Non-pigmented ciliary epithelial cell (primary cell): ENCODE measurements around the gene DRG2.

Source experiments
- DNase-seq: peaks from one replicate; pipeline ENCODE4 v3.0.0-alpha.2; 2010; ENCODE audit warnings: low read depth

DRG2 gene

DNA sequence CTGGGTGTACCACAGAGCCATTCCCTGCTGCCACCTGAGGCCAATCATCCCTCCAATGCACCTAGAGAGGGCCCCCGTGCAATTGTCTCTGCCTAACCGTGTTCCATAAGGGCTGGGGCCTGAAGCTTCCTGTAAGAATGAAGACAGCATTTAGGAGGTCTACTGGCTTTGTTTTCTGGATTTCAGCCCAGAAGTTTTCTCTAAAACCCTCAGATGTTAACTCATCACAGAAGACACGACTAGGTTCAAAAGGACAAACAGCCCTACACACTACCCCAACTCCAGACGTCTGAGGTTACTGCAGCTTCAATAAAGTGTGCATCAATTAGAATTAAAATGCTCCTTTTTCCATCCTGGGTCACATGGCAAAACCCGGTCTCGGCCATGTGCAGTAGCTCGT is 10.8 kb upstream of the DRG2 start:
- DNase-seq: no peak

GRCh38 chr17:18079543-18079942 is 8.2 kb upstream of the DRG2 start:
- DNase-seq: no peak

GRCh38 chr17:18084256-18084655 is 3.5 kb upstream of the DRG2 start:
- DNase-seq: no peak

GRCh38 chr17:18089613-18090012 is 1.9 kb downstream of the DRG2 start:
- DNase-seq: no peak

DNA sequence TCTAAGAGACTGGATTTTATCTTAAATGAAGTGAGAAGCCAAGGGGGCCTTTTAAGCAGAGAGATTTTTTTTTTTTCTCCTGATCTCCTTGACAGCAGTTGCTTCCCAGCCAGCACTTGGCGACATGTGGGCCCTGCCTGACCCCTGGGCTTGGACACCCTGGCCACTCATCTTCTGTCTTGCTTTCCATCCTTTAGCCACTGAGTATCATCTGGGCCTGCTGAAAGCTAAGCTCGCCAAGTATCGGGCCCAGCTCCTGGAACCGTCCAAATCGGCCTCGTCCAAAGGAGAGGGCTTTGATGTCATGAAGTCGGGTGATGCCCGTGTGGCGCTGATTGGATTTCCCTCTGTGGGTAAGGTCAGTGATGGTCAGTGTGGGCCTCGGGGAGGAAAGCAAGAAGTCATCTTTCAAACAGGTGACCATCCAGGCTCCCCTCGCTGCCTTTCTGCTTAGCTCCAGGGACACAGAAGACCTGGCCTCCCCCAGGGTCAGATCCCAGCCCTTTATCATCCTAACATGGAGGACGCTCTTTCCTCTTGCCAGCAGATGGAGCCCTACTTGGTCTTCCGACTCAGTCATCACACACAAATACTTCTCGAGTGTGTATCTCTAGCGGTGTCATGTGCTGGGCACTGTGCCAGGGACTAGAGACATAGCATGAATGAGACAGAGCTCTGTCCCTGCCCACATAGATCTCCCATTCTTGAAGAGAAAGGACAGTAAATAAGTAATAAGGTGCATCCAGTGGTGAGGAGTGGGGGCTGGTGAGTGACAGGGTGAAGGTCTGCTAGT is 6.1 kb downstream of the DRG2 start:
- peak; percentile 48 for DNase-seq

GRCh38 chr17:18094409-18094807 is 6.7 kb downstream of the DRG2 start:
- no peak for DNase-seq

- DNase-seq: no peak
Measured at GRCh38 chr17:18099516-18099915, 11.8 kb downstream of the DRG2 start.

GRCh38 chr17:18100616-18101015 is 12.9 kb downstream of the DRG2 start:
- DNase-seq: no peak

DNA sequence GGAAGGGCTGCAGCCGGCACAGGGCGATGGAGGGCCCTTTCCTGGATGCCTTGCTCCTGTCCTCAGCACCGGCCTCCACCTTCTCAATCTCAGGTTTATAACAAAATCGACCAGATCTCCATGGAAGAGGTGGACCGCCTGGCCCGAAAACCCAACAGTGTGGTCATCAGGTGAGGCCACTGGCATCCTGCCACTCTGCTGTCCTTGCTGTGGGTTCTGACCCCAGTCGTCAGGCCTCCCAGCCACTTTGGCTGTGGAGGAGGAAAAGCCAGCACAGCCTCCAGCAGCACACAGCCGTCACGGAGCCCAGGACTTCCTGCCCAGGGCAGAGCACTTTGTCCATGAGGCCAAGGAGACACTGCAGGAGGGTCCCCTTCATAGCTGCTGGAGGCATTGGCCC is 14.1 kb downstream of the DRG2 start:
- no peak for DNase-seq

DNA sequence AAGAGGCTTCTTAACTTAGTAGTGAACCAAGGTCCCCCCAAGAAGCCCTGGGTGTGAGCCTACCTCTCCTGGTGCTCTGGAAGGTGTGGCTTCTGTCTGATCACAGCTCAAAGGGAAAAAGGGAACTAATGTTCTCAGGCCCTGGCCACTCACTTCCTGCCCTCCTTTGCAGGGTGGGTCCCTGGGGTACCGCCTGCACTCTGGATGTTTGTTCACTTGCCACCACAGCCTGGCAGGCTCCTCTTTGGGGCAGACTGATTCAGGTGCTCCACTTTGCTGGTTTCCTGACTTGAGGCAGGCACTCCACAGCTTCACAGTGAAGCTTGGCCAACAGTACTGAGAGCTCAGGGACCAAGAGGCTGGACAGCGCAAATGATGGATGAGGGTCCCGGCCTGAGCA is 14.9 kb downstream of the DRG2 start:
- DNase-seq: no peak

- DNase-seq: no peak
Measured at GRCh38 chr17:18105027-18105426, 17.3 kb downstream of the DRG2 start.

- no peak for DNase-seq
Measured at GRCh38 chr17:18105595-18105994, 17.8 kb downstream of the DRG2 start.

- DNase-seq: no peak
Measured at GRCh38 chr17:18106211-18106610, 18.5 kb downstream of the DRG2 start.

DNA sequence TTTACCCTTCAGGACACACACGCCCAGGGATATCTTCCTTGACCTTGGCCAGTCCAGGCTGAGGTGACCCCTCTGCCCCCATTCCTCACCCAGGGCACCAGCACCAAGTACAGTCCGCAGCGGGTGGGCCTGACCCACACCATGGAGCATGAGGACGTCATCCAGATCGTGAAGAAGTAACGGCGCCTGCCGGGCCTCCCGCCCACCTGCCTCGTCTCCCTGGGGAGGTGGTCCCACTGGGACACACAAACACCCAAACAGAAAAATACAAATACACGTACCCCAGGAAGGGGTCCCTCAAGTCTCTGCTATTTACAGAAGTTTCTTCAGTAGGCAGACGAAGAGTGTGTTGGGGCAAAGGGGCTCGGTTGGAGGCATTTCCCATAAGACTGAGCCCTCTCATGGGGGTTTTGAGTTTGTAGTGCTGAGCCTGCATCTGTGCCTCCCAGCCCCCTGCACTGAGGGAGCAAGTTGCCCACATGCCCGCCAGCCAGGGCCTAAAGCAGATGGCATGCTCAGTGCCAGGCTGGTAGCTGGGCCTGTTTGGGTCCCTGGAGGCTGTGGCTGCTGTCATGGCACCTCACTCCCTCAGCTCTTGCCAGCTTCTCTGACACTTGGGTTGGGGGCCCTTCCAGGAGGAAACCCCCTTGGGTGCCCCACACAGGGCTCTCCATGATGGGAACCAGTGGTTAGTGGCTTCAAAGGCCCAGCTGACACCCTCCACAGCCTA is 19.5 kb downstream of the DRG2 start:
- no peak for DNase-seq

DNA sequence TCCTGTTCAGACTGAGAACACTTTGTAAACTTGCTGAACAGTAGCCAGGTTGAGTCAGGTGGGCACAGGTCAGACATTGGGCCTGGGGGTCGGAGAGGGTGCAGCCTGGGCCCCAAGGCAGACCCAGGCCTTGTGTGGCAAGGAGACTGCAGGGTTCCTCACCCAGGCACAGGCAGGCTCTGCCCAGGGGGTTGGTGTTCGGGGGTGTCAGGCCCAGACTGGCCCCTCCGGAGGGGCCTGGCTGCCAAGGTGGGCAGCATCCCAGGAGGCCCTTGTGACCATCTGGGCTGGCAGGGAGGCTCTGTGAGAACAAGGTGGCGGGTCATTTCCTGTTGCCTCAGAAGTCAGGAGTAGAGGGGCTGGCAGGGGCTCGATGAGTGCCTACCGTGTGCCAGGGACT is 20.2 kb downstream of the DRG2 start:
- no peak for DNase-seq

DNA sequence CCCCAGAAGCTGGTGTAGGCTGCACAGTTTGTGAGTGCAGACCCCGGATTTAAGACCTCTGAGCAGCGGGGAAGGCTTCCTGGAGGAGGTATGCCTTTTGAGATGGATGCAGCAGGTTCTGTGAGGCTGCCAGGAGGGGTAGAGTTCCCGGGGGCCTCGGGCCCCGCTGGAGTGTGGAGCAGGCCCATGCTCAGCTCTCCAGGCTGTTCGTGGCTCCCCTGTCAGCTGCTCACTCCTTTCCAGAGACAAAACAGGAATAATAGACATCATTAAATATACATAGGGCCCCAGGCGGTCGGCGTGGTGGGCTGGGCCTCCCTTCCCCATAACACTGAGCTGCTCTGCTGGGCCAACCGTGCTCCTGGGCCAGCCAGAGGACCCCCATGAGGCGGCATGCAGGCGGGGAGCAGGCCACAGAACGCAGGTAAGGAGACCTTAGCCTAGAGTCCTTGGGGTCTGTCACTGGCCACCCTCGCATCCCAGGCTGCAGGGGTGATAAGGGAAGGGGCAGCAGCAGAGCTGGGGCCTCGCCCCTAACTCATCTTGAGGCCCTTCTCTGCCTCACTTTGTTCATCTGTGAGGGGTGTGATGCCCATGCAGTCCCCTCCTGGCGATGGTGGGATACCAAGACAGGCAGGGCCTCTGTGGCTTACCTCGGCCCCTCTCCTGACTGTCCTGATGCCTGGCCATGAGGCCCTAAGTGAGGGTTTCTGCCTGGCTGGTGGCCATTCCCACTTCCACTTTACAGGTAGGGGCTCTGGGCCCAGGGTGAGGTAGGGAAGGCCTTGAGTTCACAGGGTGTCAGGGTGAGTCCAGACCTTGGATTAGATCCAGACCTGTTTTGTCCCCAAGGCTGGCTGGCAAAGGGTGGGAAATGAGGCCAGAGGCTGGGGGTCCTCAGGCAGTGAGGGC is 20.9 kb downstream of the DRG2 start, which contains the start of gene MYO15A:
Gene MYO15A, plus strand, starts transcription at position 356 of the 912 bp plus-strand sequence. CDS start 10,045 bp downstream, outside the sequence.
- no peak for DNase-seq

GRCh38 chr17:18109935-18110485 is 22.3 kb downstream of the DRG2 start:
- no peak for DNase-seq

GRCh38 chr17:18110636-18111145 is 22.9 kb downstream of the DRG2 start:
- no peak for DNase-seq

DNA sequence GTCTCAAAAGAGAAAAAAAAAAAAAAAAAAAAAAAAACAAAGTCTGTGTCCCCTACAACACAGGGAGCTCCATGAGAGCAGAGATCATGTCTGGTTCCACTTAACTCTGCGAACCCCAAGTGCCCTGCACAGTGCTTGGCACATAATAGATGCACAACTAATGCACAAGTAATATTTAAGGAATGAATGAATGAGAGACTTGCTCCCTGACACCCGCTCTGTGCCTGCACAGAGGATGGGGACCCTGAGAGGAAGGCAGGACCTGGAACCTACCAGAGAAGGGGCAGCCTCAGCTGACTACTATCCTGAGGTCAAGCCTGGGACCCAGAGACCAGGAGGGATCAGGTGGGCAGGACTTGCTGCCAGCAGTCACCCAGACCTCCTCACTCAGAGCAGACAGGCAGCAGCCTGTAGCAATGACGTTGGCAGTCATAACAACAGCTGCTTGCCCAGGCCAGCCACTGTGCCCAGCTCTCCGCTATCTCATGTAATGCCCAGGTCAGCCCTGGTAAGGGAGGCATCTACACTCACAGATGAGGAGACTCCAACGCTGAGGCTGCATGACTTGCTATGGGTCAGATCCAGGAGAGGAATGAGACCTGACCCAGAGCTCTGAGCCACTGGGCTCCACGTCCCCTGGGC is 23.7 kb downstream of the DRG2 start:
- no peak for DNase-seq

GRCh38 chr17:18115517-18115916 is 27.8 kb downstream of the DRG2 start:
- no peak for DNase-seq

DNA sequence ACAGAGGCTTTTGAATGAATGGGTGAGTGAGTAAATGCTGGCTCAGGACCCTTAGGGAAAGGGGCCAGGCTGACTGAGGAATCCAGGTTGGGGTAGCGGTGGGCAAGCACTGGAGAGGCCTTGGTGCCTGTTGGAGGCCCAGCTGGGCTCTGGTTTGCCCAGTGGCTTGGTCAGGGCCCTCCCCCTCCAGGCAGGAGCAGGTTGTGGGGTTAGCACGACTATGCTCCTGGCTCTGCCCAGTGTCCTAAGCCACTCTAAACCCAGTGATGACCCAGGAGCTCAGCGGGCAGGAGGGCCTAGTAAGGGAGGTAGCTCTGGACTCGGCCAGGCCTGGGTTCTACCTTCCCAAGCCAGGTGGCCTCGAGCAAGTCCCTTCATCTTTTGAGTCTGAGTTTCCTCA is 28.3 kb downstream of the DRG2 start:
- no peak for DNase-seq
